Panc1 (cell line): ENCODE data around the gene PPP1R36.

Experiments
- POLR2AphosphoS5 ChIP-seq: IDR thresholded peaks from 2 replicates; pipeline ENCODE4 v1.6.1; 2012; ENCODE audit warnings: mild to moderate bottlenecking, low read depth, low read length, moderate library complexity
- SIN3A ChIP-seq: IDR thresholded peaks from 2 replicates; pipeline ENCODE4 v1.6.1; 2012; ENCODE audit warnings: low read depth, mild to moderate bottlenecking, low read length, moderate library complexity, borderline replicate concordance; ENCODE audit not compliant: insufficient read depth
- TF ChIP-seq, protein P1 (sequence below): fragments of 450-650 bp; IDR thresholded peaks from 2 replicates; pipeline ENCODE4 v1.5.1; 2017; ENCODE audit warnings: mild to moderate bottlenecking
- TF ChIP-seq, protein P2 (sequence below), 2 experiments: IDR thresholded peaks; 2 replicates each; pipeline ENCODE4 v1.6.1; 2011 to 2012; ENCODE audit warnings: low read depth in 2 of 2, control low read depth in 1 of 2, low read length in 1 of 2, mild to moderate bottlenecking in 1 of 2, moderate library complexity in 1 of 2; ENCODE audit not compliant: insufficient read depth in 1 of 2

GRCh38 chr14:64501411-64502171 is 48.2 kb upstream of the PPP1R36 start:
- TF ChIP-seq, protein P1, sequence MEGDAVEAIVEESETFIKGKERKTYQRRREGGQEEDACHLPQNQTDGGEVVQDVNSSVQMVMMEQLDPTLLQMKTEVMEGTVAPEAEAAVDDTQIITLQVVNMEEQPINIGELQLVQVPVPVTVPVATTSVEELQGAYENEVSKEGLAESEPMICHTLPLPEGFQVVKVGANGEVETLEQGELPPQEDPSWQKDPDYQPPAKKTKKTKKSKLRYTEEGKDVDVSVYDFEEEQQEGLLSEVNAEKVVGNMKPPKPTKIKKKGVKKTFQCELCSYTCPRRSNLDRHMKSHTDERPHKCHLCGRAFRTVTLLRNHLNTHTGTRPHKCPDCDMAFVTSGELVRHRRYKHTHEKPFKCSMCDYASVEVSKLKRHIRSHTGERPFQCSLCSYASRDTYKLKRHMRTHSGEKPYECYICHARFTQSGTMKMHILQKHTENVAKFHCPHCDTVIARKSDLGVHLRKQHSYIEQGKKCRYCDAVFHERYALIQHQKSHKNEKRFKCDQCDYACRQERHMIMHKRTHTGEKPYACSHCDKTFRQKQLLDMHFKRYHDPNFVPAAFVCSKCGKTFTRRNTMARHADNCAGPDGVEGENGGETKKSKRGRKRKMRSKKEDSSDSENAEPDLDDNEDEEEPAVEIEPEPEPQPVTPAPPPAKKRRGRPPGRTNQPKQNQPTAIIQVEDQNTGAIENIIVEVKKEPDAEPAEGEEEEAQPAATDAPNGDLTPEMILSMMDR = no peak
- TF ChIP-seq, protein P2, sequence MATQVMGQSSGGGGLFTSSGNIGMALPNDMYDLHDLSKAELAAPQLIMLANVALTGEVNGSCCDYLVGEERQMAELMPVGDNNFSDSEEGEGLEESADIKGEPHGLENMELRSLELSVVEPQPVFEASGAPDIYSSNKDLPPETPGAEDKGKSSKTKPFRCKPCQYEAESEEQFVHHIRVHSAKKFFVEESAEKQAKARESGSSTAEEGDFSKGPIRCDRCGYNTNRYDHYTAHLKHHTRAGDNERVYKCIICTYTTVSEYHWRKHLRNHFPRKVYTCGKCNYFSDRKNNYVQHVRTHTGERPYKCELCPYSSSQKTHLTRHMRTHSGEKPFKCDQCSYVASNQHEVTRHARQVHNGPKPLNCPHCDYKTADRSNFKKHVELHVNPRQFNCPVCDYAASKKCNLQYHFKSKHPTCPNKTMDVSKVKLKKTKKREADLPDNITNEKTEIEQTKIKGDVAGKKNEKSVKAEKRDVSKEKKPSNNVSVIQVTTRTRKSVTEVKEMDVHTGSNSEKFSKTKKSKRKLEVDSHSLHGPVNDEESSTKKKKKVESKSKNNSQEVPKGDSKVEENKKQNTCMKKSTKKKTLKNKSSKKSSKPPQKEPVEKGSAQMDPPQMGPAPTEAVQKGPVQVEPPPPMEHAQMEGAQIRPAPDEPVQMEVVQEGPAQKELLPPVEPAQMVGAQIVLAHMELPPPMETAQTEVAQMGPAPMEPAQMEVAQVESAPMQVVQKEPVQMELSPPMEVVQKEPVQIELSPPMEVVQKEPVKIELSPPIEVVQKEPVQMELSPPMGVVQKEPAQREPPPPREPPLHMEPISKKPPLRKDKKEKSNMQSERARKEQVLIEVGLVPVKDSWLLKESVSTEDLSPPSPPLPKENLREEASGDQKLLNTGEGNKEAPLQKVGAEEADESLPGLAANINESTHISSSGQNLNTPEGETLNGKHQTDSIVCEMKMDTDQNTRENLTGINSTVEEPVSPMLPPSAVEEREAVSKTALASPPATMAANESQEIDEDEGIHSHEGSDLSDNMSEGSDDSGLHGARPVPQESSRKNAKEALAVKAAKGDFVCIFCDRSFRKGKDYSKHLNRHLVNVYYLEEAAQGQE (IDR thresholded peaks at IDR 0.05; ENCODE audit: insufficient read depth in 1 of 2, low read depth in 2 of 2, low read length in 1 of 2) = no peak
- no peak for TF ChIP-seq SIN3A
- no peak for TF ChIP-seq POLR2AphosphoS5
